WTC11 (cell line): ENCODE results near the gene SSNA1. TPM values are rescaled to one million over a fixed set of nuclear protein-coding genes. Genes with fewer than 3 reads are reported as not detected.
A peak's percentile ranks its signal among the peaks of the same experiment; 100 is the strongest.

ENCODE experiments used
- ATAC-seq: fragments of 200-7000 bp; cut with Tn5 transposase; 2 replicates; pipeline ENCODE4 v1.10.0; 2021; ENCODE audit warnings: mild to moderate bottlenecking, moderate library complexity
- CTCF ChIA-PET: fragments of 300-600 bp; sonication (Branson Sonifier 250); formaldehyde crosslinking; loops from one replicate; lab custom pipeline; 2021; ENCODE audit warnings: antibody characterized with exemption; lab: Charles Lee
- POLR2A ChIA-PET: fragments of 350-600 bp; sonication (Branson Sonifier 250); formaldehyde crosslinking; loops from one replicate; lab custom pipeline; 2021; ENCODE audit warnings: antibody characterized with exemption; lab: Charles Lee
- DNase-seq: peaks from one replicate; pipeline ENCODE4 v3.0.0; 2021; ENCODE audit warnings: low spot score
- H3K27ac Mint-ChIP-seq: 2 replicates; pipeline ENCODE4 v1.8.0; 2021; ENCODE audit warnings: mixed read lengths
- H3K27me3 Mint-ChIP-seq: 2 replicates; pipeline ENCODE4 v1.8.0; 2021; ENCODE audit warnings: low read depth, mild to moderate bottlenecking, moderate library complexity, mixed read lengths
- H3K36me3 Mint-ChIP-seq: 2 replicates; pipeline ENCODE4 v1.8.0; 2021; ENCODE audit warnings: mixed read lengths
- H3K4me1 Mint-ChIP-seq: 2 replicates; pipeline ENCODE4 v1.8.0; 2022; ENCODE audit warnings: mixed read lengths
- H3K4me3 Mint-ChIP-seq: 2 replicates; pipeline ENCODE4 v1.8.0; 2021; ENCODE audit warnings: mild to moderate bottlenecking, moderate library complexity, mixed read lengths
- H3K9me3 Mint-ChIP-seq: 2 replicates; pipeline ENCODE4 v1.8.0; 2021; ENCODE audit warnings: mixed read lengths
- AFF4 ChIP-seq: sonication (generic); formaldehyde crosslinking; IDR thresholded peaks from 2 replicates; pipeline ENCODE4 v1.8.1; 2023; ENCODE audit warnings: mild to moderate bottlenecking, missing genetic modification reagents, borderline replicate concordance
- ATF6 ChIP-seq: sonication (generic); formaldehyde crosslinking; IDR thresholded peaks from 2 replicates; pipeline ENCODE4 v1.8.1; 2023; ENCODE audit warnings: mild to moderate bottlenecking, missing genetic modification reagents
- E2F1 ChIP-seq: sonication (generic); formaldehyde crosslinking; IDR thresholded peaks from 2 replicates; pipeline ENCODE4 v1.8.0; 2022; ENCODE audit warnings: mild to moderate bottlenecking, missing genetic modification reagents
- E2F4 ChIP-seq: sonication (generic); formaldehyde crosslinking; IDR thresholded peaks from 2 replicates; pipeline ENCODE4 v1.8.1; 2022; ENCODE audit warnings: low read depth, mild to moderate bottlenecking, moderate library complexity, missing genetic modification reagents, borderline replicate concordance
- GRHL2 ChIP-seq: fragments of 250-450 bp; sonication (Bioruptor Pico); IDR thresholded peaks from 2 replicates; pipeline ENCODE4 v1.8.0; 2022; ENCODE audit warnings: mild to moderate bottlenecking, moderate library complexity; ENCODE audit not compliant: insufficient replicate concordance, severe bottlenecking
- HMGA2 ChIP-seq: fragments of 250-450 bp; sonication (Bioruptor Pico); IDR thresholded peaks from 2 replicates; pipeline ENCODE4 v1.4.0; 2021; ENCODE audit warnings: mild to moderate bottlenecking, moderate library complexity
- KAT7 ChIP-seq: sonication (generic); formaldehyde crosslinking; IDR thresholded peaks from 2 replicates; pipeline ENCODE4 v1.8.1; 2023; ENCODE audit warnings: missing genetic modification reagents, mild to moderate bottlenecking, borderline replicate concordance
- MAX ChIP-seq: sonication (generic); formaldehyde crosslinking; IDR thresholded peaks from 2 replicates; pipeline ENCODE4 v1.8.0; 2022; ENCODE audit warnings: mild to moderate bottlenecking, missing genetic modification reagents
- NFE2L1 ChIP-seq: sonication (generic); formaldehyde crosslinking; IDR thresholded peaks from 2 replicates; pipeline ENCODE4 v1.8.1; 2023; ENCODE audit warnings: missing genetic modification reagents
- SMAD3 ChIP-seq: sonication (generic); formaldehyde crosslinking; IDR thresholded peaks from 2 replicates; pipeline ENCODE4 v1.8.0; 2022; ENCODE audit warnings: missing genetic modification reagents, mild to moderate bottlenecking, borderline replicate concordance
- SOX15 ChIP-seq: fragments of 250-450 bp; sonication (Bioruptor Pico); IDR thresholded peaks from 2 replicates; pipeline ENCODE4 v1.9.0; 2021; ENCODE audit warnings: mild to moderate bottlenecking
- TCF7 ChIP-seq: sonication (generic); formaldehyde crosslinking; IDR thresholded peaks from 2 replicates; pipeline ENCODE4 v1.8.0; 2022; ENCODE audit warnings: mild to moderate bottlenecking, low read depth, missing genetic modification reagents, moderate library complexity
- USF1 ChIP-seq: sonication (generic); formaldehyde crosslinking; IDR thresholded peaks from 2 replicates; pipeline ENCODE4 v1.8.0; 2022; ENCODE audit warnings: mild to moderate bottlenecking, missing genetic modification reagents
- ZMAT4 ChIP-seq: fragments of 250-450 bp; sonication (Bioruptor Pico); IDR thresholded peaks from 2 replicates; pipeline ENCODE4 v1.9.0; 2021; ENCODE audit warnings: mild to moderate bottlenecking
- ZNF263 ChIP-seq: sonication (generic); formaldehyde crosslinking; IDR thresholded peaks from 2 replicates; pipeline ENCODE4 v1.8.1; 2022; ENCODE audit warnings: low read depth, mild to moderate bottlenecking, moderate library complexity, missing genetic modification reagents
- total RNA-seq: library from RNA; stranded (reverse); gene quantifications from 3 replicates; pipeline ENCODE4 v1.2.3, GENCODE V29; 2021

The SSNA1 gene
- total RNA-seq, 1 experiment from 2014 or later, result 102 TPM

GRCh38 chr9:137138722-137139467, 49.6 kb upstream of the SSNA1 start, which contains the start of gene GRIN1 (continued):
- no peak for TF ChIP-seq E2F1 (CRISPR knock-in tag)
- no peak for TF ChIP-seq GRHL2 (CRISPR knock-in tag)
- no peak for TF ChIP-seq ZNF263 (CRISPR knock-in tag)
- TF ChIP-seq NFE2L1 (CRISPR knock-in tag), result no peak
- TF ChIP-seq TCF7 (CRISPR knock-in tag), result peak; percentile 95
- TF ChIP-seq SMAD3 (CRISPR knock-in tag), result no peak
- 0 out of 2 replicates have a peak, but pooled peaks have one; percentile 77 for TF ChIP-seq KAT7

- H3K27ac Mint-ChIP-seq, result no peak overlapping the region
- H3K36me3 Mint-ChIP-seq, result no peaks in the 10 kb centered on the region
- ChIA-PET POLR2A (no interaction called here), CTCF (interaction anchor here (0.7 to 2.6 kb wide), 9 partner anchors 10 to 101 kb away, joined by 4 to 17 read pairs (median 5); partner anchors contain the start of genes RNF208 and TUBB4B)
- peaks cover 6% of the 10 kb centered on the region; the same call in 1 of the 2 replicates for H3K4me1 Mint-ChIP-seq
- TF ChIP-seq SOX15 (CRISPR knock-in tag), result no peak
- TF ChIP-seq E2F4 (CRISPR knock-in tag), result 0 out of 2 replicates have a peak, but pooled peaks have one; percentile 13
- H3K9me3 Mint-ChIP-seq, result no peaks in the 10 kb centered on the region
- ATAC-seq (peak; percentile 5; the same call in 1 of the 2 replicates), DNase-seq (no peak)
- H3K4me3 Mint-ChIP-seq, result peak overlapping the region; percentile 55
- H3K27me3 Mint-ChIP-seq, result peaks cover 76% of the 10 kb centered on the region
Observed at GRCh38 chr9:137139468-137140150, 48.9 kb upstream of the SSNA1 start.

- CTCF ChIA-PET, result interaction anchor here (1.1 to 2.6 kb wide), 7 partner anchors 10 to 101 kb away, joined by 5 to 17 read pairs (median 5); partner anchors contain the start of genes RNF208 and TUBB4B
- ATAC-seq, result no peak
- Mint-ChIP-seq H3K36me3 (no peaks in the 10 kb centered on the region), H3K4me3 (no peak overlapping the region), H3K27me3 (peaks cover 74% of the 10 kb centered on the region), H3K9me3 (no peaks in the 10 kb centered on the region), H3K27ac (no peak overlapping the region), H3K4me1 (peaks cover 6% of the 10 kb centered on the region; the same call in 1 of the 2 replicates)
- no peak for DNase-seq
- POLR2A ChIA-PET, result no interaction called here
- no peak for TF ChIP-seq AFF4 (CRISPR knock-in tag)
- no peak for TF ChIP-seq NFE2L1 (CRISPR knock-in tag)
- TF ChIP-seq MAX (CRISPR knock-in tag), result no peak
- no peak for TF ChIP-seq ATF6
- TF ChIP-seq ZNF263 (CRISPR knock-in tag), result no peak
- no peak for TF ChIP-seq KAT7
- TF ChIP-seq HMGA2 (CRISPR knock-in tag), result no peak
- TF ChIP-seq ZMAT4 (CRISPR knock-in tag), result no peak
- TF ChIP-seq USF1 (CRISPR knock-in tag), result no peak
Observed at GRCh38 chr9:137140151-137141012, 48.1 kb upstream of the SSNA1 start.
